ENCODE measurements around the gene ATG101.

Gene ATG101

DNA sequence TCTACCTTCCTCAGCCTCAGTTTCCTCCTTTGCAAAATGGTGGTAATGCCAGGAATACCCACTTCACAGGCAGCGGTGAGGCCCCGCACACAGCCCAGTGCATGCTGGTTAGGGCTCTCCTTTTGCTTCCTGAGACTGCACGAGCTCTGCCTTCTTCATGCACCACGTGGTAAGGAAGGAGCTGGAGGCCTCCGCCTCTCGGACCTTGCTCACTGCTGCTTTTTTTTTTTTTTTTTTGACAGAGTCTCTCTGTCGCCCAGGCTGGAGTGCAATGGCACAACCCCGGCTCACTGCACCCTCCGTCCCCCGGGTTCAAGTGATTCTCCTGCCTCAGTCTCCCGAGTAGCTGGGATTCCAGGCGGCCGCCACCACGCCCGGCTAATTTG is 44.9 kb upstream of the ATG101 start:
- no peaks in the 10 kb centered on the region for H3K9me3 Mint-ChIP-seq
- H3K27ac Mint-ChIP-seq: no peak overlapping the region
- no peak for DNase-seq
- H3K4me1 Mint-ChIP-seq: peaks cover 63% of the 10 kb centered on the region
- H3K27me3 Mint-ChIP-seq (ENCODE audit: low read depth, poor library complexity): peaks cover 50% of the 10 kb centered on the region
- H3K4me3 Mint-ChIP-seq: no peak overlapping the region
- no peaks in the 10 kb centered on the region for H3K36me3 Mint-ChIP-seq (ENCODE audit: low read depth)
- TF ChIP-seq, protein P1, sequence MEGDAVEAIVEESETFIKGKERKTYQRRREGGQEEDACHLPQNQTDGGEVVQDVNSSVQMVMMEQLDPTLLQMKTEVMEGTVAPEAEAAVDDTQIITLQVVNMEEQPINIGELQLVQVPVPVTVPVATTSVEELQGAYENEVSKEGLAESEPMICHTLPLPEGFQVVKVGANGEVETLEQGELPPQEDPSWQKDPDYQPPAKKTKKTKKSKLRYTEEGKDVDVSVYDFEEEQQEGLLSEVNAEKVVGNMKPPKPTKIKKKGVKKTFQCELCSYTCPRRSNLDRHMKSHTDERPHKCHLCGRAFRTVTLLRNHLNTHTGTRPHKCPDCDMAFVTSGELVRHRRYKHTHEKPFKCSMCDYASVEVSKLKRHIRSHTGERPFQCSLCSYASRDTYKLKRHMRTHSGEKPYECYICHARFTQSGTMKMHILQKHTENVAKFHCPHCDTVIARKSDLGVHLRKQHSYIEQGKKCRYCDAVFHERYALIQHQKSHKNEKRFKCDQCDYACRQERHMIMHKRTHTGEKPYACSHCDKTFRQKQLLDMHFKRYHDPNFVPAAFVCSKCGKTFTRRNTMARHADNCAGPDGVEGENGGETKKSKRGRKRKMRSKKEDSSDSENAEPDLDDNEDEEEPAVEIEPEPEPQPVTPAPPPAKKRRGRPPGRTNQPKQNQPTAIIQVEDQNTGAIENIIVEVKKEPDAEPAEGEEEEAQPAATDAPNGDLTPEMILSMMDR (IDR thresholded peaks at IDR 0.05): no peak

DNA sequence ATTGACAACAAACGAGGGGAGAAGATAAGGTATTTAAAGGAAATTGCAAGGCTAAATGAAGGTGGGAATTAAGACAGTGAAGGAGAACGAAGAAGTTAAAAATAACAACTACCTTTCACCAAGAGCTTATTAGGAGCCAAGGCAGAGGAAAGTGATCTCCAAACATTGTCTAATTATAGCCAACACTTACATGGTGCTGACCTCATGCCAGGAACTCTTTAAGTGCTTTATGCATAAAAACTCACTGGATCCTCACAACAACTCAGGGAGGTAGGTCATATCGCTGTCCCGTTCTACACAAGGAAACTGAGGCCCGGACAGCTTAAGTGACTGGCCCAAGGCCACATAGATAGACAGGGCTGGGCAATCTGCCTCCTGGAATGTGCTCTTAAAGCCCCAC is 43.5 kb upstream of the ATG101 start:
- H3K4me3 Mint-ChIP-seq: no peak overlapping the region
- H3K36me3 Mint-ChIP-seq (ENCODE audit: low read depth): no peaks in the 10 kb centered on the region
- no peak overlapping the region for H3K27ac Mint-ChIP-seq
- H3K9me3 Mint-ChIP-seq: no peaks in the 10 kb centered on the region
- TF ChIP-seq, protein P1 (IDR thresholded peaks at IDR 0.05): no peak
- H3K27me3 Mint-ChIP-seq (ENCODE audit: low read depth, poor library complexity): peaks cover 41% of the 10 kb centered on the region
- peaks cover 61% of the 10 kb centered on the region for H3K4me1 Mint-ChIP-seq
- no peak for DNase-seq

DNA sequence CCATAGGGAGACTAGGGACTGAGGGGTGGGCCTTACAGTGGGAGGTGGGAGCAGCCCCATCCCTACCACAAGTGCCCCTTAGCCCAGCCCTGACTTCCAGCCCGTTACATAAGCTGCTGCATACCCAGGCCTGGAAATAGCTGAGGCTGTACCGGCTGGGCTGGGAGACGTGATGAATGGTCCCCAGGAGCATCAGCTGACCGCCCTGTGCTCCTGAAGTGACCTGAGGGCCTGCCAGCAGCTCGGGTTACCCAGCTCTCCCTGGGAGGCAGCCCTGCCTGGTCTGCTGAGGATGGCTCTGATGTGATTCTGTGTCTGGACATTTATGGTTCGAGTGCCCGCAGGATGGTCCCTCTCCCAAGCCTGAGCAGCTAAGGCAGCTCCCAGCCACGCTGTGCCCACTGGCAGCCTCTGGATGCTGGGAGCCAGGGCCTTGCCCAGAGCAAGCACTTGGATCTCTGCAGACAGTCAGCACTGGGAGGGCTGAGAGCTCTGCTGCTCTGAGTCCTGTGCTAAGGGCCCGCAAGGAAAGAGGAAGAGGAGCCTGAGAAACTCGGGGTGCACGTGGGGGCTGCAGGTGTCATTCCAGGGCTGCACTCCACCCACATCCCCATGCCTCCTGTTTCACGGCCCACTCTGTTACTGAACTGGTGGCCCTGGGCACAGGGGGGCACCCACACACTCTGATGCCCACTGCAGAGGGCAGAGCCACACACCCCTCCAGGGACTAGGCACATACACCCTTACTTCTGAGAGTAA is 42.5 kb upstream of the ATG101 start:
- no peaks in the 10 kb centered on the region for H3K9me3 Mint-ChIP-seq
- no peaks in the 10 kb centered on the region for H3K36me3 Mint-ChIP-seq (ENCODE audit: low read depth)
- H3K4me1 Mint-ChIP-seq: peaks cover 69% of the 10 kb centered on the region
- H3K27ac Mint-ChIP-seq: no peak overlapping the region
- H3K27me3 Mint-ChIP-seq (ENCODE audit: low read depth, poor library complexity): peaks cover 33% of the 10 kb centered on the region
- DNase-seq: peak; percentile 80
- TF ChIP-seq, protein P1 (IDR thresholded peaks at IDR 0.05): no peak
- no peak overlapping the region for H3K4me3 Mint-ChIP-seq

DNA sequence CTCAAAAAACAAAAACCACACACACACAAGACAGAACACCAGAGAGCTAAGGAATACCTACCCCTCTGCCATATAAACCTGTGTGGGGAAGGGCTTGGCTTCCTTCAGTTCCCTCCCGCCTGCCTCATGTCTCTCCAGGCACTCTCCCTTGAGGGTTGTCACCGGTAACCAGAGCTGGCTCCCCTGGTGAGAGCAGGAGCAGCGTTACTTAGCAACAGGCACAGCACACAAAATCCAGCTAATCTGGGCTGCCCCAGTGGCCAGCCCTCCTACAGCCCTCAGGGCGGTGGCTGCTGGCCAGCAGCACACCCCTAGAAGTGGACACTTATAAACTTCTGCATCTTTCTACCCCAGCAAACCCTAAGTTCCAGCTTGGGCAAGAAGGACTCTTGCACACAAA is 40.1 kb upstream of the ATG101 start:
- H3K4me3 Mint-ChIP-seq: peak overlapping the region; percentile 60
- H3K9me3 Mint-ChIP-seq: no peaks in the 10 kb centered on the region
- TF ChIP-seq, protein P1 (IDR thresholded peaks at IDR 0.05): no peak
- peaks cover 73% of the 10 kb centered on the region for H3K4me1 Mint-ChIP-seq
- peaks cover 22% of the 10 kb centered on the region for H3K27me3 Mint-ChIP-seq (ENCODE audit: low read depth, poor library complexity)
- peak overlapping the region; percentile 96 for H3K27ac Mint-ChIP-seq
- H3K36me3 Mint-ChIP-seq (ENCODE audit: low read depth): no peaks in the 10 kb centered on the region
- DNase-seq: peak; percentile 79

DNA sequence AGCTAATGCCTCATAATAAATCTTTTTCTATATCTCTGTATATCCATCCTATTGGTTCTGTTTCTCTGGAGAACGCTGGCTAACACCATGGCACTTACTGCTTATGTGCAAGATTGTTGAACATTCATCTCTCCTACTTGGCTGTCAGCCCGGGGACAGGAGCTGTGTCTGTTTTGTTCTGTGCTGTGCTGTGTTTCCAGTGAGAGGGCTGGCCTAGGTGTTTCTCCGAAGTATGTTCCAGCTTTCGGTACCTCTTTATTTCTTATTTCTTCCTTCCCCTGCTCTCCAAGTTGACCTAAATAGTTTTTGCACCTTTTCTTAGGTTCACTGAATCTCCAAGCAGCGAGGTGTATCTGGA is 37.4 kb upstream of the ATG101 start:
- H3K27me3 Mint-ChIP-seq (ENCODE audit: low read depth, poor library complexity): peaks cover 31% of the 10 kb centered on the region
- H3K9me3 Mint-ChIP-seq: no peaks in the 10 kb centered on the region

More for the DNA sequence above, 37.4 kb upstream of the ATG101 start:
- peak overlapping the region; percentile 95 for H3K27ac Mint-ChIP-seq
- peaks cover 59% of the 10 kb centered on the region for H3K4me1 Mint-ChIP-seq
- DNase-seq: no peak
- peak overlapping the region; percentile 82 for H3K4me3 Mint-ChIP-seq
- no peaks in the 10 kb centered on the region for H3K36me3 Mint-ChIP-seq (ENCODE audit: low read depth)
- TF ChIP-seq, protein P1 (IDR thresholded peaks at IDR 0.05): no peak
